EH (cell line): Measurements from ENCODE around the gene NBDY.
"Not testable (repeated sequence)": the region's sequence is repeated elsewhere in the genome, so short reads cannot be mapped to it uniquely, and the experiment has no call there.

Experiments
- DNase-seq: peaks from one replicate; pipeline ENCODE4 v3.0.0-alpha.2; 2015; ENCODE audit warnings: low read depth

Gene NBDY

GRCh38 chrX:56729152-56729850 lies at the start of gene NBDY:
Gene NBDY, plus strand, starts transcription at chrX:56729243. Its CDS starts 111 bp downstream, at chrX:56729354.
- DNase-seq, result peak; percentile 55

GRCh38 chrX:56704530-56704929 lies 24.5 kb upstream of the NBDY start:
- DNase-seq, result not testable (repeated sequence)

- DNase-seq, result peak; percentile 54
These were observed 2.4 kb upstream of the NBDY start for GRCh38 chrX:56726605-56727004.

GRCh38 chrX:56727531-56727930 lies 1.5 kb upstream of the NBDY start:
- DNase-seq, result no peak

- DNase-seq, result peak; percentile 29
These were observed 722 bp upstream of the NBDY start for GRCh38 chrX:56728321-56728720.

- peak; percentile 28 for DNase-seq
These were observed 291 bp upstream of the NBDY start for GRCh38 chrX:56728752-56729151.

GRCh38 chrX:56733459-56734046 lies 4.5 kb downstream of the NBDY start:
- peak; percentile 48 for DNase-seq

- DNase-seq, result no peak
These were observed 7.2 kb downstream of the NBDY start for GRCh38 chrX:56736219-56736618.

- peak; percentile 14 for DNase-seq
These were observed 9.6 kb downstream of the NBDY start for GRCh38 chrX:56738670-56739069.

GRCh38 chrX:56744996-56745395 lies 16.0 kb downstream of the NBDY start:
- peak; percentile 76 for DNase-seq

- peak; percentile 45 for DNase-seq
These were observed 18.0 kb downstream of the NBDY start for GRCh38 chrX:56746996-56747395.

- DNase-seq, result peak; percentile 39
These were observed 22.0 kb downstream of the NBDY start for GRCh38 chrX:56751071-56751470.

- DNase-seq, result no peak
These were observed 28.3 kb downstream of the NBDY start for GRCh38 chrX:56757327-56757726.

- no peak for DNase-seq
These were observed 29.4 kb downstream of the NBDY start for GRCh38 chrX:56758456-56758855.

- no peak for DNase-seq
These were observed 30.8 kb downstream of the NBDY start for GRCh38 chrX:56759736-56760409.

GRCh38 chrX:56760410-56761124 lies 31.5 kb downstream of the NBDY start:
- not testable (repeated sequence) for DNase-seq

- DNase-seq, result no peak
These were observed 32.1 kb downstream of the NBDY start for GRCh38 chrX:56761167-56761566.

GRCh38 chrX:56762220-56762619 lies 33.2 kb downstream of the NBDY start:
- DNase-seq, result no peak

GRCh38 chrX:56762707-56763555 lies 33.9 kb downstream of the NBDY start:
- DNase-seq, result no peak

- DNase-seq, result no peak
These were observed 34.6 kb downstream of the NBDY start for GRCh38 chrX:56763556-56764152.
